ENCODE data around the gene POLR1E.
"Not testable (repeated sequence)": the region's sequence is repeated elsewhere in the genome, so short reads cannot be mapped to it uniquely, and the experiment has no call there.

POLR1E gene

DNA sequence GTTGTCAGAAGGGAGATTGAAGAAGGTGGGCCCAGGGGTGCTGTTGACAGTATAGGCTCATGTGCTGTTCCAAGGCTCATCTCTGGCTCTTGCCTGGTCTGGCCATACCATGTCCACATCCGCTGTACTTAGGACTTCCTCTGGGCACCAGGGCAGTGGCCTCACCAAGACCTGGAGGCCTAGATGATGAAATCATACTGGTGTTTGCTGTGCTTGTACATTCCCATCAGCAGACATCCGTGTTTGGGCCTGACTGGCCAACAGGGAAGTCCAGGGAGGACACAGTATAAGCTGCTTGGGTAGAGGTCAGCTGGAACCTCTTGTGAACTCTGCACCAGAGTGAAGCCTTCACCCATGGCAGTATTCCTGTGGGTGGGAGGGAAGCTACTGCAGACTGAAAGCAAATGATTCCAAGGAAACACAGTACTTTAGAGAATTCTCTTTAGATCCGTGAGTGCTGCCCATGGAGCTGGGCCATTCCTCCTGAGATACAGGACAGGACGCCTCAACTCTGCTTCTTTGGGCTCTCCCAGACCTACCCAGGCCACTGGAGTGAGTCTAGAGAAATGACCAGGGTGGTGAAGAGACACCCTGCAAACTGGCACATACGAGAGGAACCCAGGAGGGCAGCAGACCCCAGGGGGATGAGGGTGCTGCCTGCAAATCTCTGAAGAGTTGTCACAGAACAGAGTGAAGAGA, 22.5 kb downstream of the POLR1E start:
- H3K27ac Mint-ChIP-seq: peak overlapping the region; percentile 36
- no peaks in the 10 kb centered on the region for H3K9me3 Mint-ChIP-seq
- no peak for ATAC-seq
- no peak for DNase-seq (ENCODE audit: low spot score in 2 of 2)
- H3K36me3 Mint-ChIP-seq: peaks cover 56% of the 10 kb centered on the region
- no peak overlapping the region for H3K4me3 Mint-ChIP-seq
- H3K4me1 Mint-ChIP-seq: peaks cover 80% of the 10 kb centered on the region

DNA sequence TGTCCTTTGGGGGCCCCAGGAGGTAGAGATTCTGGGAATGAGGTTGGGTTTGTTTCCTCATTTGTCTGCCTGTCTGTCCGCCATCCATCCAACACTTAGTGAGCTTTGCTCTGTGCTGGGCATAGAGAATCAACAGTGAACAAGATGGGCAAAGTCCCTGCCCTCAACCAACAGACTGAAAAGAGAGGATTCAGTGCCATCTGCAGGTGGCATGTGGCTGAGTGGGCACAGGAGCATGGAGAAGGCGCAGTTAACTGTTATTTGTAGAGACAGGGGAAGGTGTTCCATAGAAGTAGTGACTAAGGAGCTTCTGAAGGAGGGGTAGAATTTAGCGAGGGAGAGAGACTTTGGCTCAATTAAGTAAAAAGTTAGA, 23.1 kb downstream of the POLR1E start:
- Mint-ChIP-seq H3K36me3 (peaks cover 50% of the 10 kb centered on the region), H3K4me1 (peaks cover 75% of the 10 kb centered on the region), H3K27ac (peak overlapping the region; percentile 36), H3K4me3 (no peak overlapping the region), H3K9me3 (no peaks in the 10 kb centered on the region)
- no peak for DNase-seq (ENCODE audit: low spot score in 2 of 2)
- no peak for ATAC-seq

DNA sequence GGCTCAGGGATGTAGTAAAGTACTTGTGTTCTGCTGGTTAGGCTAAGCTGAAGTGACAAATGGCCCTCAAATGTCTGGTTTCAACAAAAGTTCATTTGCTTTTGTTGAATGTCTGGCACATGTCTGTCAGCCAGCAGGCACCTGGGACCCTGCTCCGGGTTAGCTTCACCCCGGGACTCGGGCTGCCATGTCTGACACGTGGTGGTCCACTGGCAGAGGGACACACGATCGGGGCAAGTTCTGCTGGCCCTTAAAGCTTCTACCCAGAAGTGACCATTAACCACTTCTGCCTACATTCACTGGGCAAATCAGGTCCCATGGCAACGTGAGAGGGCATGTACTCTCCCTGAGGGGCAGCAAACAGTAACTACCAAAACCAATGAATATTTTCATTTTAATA, 23.8 kb downstream of the POLR1E start:
- Mint-ChIP-seq H3K27ac (peak overlapping the region; percentile 36), H3K36me3 (peaks cover 43% of the 10 kb centered on the region), H3K9me3 (no peaks in the 10 kb centered on the region), H3K4me1 (peaks cover 68% of the 10 kb centered on the region), H3K4me3 (no peak overlapping the region)
- DNase-seq (ENCODE audit: low spot score in 2 of 2): no peak
- ATAC-seq: no peak

DNA sequence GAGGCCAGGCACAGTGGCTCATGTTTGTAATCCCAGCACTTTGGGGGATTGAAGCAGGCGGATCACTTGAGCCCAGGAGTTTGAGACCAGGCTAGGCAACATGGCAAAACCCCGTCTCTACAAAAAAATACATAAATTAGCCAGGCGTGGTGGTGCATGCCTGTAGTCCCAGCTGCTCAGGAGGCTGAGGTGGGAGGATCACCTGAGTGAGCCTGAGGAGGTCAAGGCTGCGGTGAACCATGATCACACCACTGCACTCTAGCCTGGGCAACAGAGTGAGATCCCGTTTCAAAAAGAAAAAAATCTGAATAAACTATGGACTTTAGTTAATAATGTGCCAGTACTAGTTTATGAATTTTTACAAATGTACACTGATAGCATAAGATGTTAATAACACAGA, 24.3 kb downstream of the POLR1E start:
- not testable (repeated sequence) for H3K4me3 Mint-ChIP-seq; ATAC-seq; H3K27ac Mint-ChIP-seq; DNase-seq (ENCODE audit: low spot score in 2 of 2); H3K9me3 Mint-ChIP-seq
- Mint-ChIP-seq H3K36me3 (peaks cover 38% of the 10 kb centered on the region), H3K4me1 (peaks cover 67% of the 10 kb centered on the region)

DNA sequence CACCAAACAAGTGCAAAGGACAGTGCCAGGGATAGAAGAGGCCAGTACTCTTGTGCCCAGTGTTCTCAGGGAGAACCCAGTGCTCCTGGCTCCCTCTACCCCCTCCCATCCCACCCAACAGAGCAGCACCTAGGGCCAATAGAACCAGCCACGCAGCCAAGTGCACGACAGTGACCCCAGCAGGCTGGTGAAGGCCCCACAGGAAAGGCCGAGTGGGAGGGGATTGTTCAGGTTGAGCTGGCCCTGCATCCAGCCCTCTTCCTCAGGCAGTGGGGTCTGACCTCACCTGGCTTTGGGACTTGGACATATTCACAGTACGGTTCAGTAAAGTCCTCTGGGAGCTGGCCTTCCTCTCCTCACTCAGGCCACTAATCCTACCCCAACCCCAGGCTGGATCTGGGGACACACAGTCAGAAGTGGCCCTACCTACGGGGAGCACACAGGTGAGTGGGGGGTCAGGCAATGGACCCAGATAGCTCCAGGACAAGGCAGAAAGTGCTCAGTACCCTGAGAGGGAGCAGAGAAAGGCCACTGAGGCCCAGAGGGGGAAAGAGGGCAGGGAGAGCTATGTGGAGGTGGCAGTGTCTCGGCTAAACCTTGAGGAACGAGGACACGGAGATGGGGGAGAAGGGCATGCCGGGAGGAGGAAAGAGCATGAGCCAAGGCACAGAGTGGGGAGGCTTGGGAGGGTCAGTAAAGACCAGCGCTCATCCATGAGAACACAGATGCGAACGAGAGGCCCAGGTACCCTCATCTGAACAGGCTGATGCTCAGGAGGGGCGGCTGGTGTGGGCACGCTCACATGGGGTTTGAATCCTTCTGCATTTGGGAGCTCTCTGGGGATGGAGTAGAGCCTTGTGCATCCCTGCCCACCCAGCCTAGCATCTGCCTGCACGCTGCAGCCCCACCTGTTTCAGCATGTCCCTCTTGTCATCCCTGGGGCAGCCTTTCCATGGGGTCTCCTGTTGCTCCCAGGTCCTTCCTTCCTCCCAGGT, 25.6 kb downstream of the POLR1E start:
- DNase-seq (ENCODE audit: low spot score in 2 of 2) (no peak), ATAC-seq (no peak)
- Mint-ChIP-seq H3K9me3 (no peaks in the 10 kb centered on the region), H3K27ac (peak overlapping the region; percentile 74), H3K36me3 (peaks cover 27% of the 10 kb centered on the region), H3K4me3 (no peak overlapping the region), H3K4me1 (peaks cover 59% of the 10 kb centered on the region)

DNA sequence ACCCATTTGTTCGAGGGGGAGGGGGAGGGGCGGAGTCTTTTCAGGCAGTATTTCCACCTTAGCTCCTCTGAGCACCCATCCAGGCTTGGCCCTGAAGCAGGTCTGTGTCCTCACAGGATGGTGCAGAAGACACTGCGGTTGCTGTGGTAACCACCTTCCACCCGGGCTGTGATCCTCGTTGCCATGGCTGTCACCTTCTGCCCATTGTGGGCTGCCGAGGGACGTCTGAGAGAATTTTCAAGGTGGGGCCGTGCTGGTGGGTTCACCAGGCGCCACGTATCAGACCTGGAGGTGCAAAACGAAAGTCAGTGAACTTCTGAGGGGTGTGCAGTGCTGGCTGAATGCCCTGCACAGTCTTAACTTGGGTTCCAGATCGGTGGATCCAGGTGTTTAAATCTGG, 26.7 kb downstream of the POLR1E start:
- H3K27ac Mint-ChIP-seq: peak overlapping the region; percentile 74
- DNase-seq (ENCODE audit: low spot score in 2 of 2): no peak
- H3K36me3 Mint-ChIP-seq: peaks cover 20% of the 10 kb centered on the region
- peak overlapping the region; percentile 18 for H3K4me3 Mint-ChIP-seq
- peak; percentile 83 for ATAC-seq
- H3K4me1 Mint-ChIP-seq: peaks cover 49% of the 10 kb centered on the region
- no peaks in the 10 kb centered on the region for H3K9me3 Mint-ChIP-seq

DNA sequence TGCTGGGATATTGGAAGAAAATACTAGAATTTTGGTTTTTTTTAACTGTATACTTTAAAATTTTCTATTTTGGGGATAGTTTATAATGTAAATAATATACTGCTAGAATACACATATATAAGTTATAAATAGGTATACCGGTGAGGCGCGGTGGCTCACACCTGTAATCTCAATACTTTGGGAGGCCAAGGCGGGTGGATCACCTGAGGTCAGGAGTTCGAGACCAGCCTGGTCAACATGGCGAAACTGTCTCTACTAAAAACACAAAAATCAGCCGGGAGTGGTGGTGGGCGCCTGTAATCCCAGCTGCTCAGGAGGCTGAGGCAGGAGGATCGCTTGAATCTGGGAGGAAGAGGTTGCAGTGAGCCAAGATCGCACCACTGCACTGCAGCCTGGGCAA, 28.7 kb downstream of the POLR1E start:
- H3K36me3 Mint-ChIP-seq: peaks cover 14% of the 10 kb centered on the region
- not testable (repeated sequence) for ATAC-seq; DNase-seq (ENCODE audit: low spot score in 2 of 2); H3K9me3 Mint-ChIP-seq; H3K4me3 Mint-ChIP-seq
- H3K27ac Mint-ChIP-seq: peak overlapping the region; percentile 36
- H3K4me1 Mint-ChIP-seq: peaks cover 30% of the 10 kb centered on the region

DNA sequence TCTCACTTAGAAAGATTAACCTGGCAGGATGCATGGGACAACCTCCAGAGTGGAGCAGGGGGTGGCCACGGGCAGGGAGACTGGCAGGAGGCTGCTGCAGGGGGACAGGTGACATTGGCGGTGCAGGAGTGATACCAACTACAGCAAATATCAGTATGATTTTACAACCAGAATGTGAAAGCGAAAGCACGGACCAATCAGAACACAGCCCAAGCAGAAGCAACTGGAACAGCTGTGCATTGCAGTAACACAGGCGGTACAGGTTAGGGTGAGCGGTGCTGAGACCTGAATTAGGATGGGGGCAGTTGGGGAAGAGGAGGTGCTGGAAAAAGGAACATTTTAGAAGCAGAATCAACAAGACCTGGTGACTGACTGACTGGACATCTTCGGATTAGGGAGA, 29.3 kb downstream of the POLR1E start:
- no peak overlapping the region for H3K4me3 Mint-ChIP-seq
- no peaks in the 10 kb centered on the region for H3K9me3 Mint-ChIP-seq
- peaks cover 14% of the 10 kb centered on the region for H3K36me3 Mint-ChIP-seq
- ATAC-seq: peak; percentile 8
- no peak for DNase-seq (ENCODE audit: low spot score in 2 of 2)
- H3K27ac Mint-ChIP-seq: peak overlapping the region; percentile 36
- H3K4me1 Mint-ChIP-seq: peaks cover 30% of the 10 kb centered on the region

DNA sequence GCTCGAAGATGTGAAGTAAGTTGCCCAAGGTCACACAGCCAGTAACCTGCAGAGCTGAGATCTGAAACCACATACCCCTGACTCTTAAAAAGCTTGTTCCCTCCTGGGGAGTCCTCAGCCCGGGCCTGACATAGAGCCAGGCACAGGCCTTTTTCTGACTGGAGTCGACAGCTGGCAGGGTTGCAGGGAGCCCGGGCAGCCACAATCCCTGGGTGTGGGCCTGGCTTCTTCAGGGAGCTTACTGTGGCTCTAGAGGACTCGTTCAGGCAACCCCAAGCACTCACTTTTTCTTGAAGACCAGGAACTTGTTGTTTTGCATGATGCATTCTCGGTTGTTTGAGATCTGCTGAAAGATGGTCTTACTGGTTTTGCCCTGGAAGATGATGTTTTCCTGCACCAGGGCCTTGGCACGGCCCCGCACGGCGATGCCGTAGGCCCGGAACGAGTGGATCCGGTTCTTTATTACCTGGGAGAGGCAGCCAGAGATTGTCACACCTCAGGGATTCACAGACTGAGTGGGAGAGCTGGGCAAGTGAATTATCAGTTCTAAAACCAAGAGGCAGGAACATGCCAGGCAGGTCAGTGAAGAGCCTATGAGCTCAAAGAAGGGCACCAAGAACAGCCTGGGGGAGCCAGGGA, 30.0 kb downstream of the POLR1E start:
- Mint-ChIP-seq H3K27ac (peak overlapping the region; percentile 36), H3K4me3 (no peak overlapping the region), H3K36me3 (peaks cover 19% of the 10 kb centered on the region), H3K4me1 (peaks cover 30% of the 10 kb centered on the region), H3K9me3 (no peaks in the 10 kb centered on the region)
- no peak for DNase-seq (ENCODE audit: low spot score in 2 of 2)
- ATAC-seq: no peak

DNA sequence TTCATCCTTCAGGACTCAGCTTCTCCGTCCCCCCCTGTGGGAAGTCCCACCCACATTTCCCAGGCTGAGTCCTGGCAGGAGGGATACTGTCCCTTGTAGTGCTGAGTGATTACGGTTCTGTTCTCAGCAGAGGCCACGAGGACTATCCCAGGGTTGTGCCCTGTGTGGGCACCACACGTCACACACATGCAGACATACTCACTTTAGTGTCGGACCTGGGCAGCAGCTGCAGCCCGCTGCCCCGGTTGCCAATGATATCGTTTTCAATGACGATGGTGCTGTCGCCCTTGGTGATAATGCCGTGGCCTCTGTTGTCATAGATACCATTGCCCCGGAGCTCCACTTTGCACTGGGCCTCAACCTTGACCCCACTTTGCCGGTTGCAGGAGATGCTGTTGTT, 32.2 kb downstream of the POLR1E start:
- H3K36me3 Mint-ChIP-seq: peaks cover 14% of the 10 kb centered on the region
- peaks cover 10% of the 10 kb centered on the region for H3K4me1 Mint-ChIP-seq
- DNase-seq (ENCODE audit: low spot score in 2 of 2) (no peak), ATAC-seq (no peak)
- no peak overlapping the region for H3K27ac Mint-ChIP-seq
- no peak overlapping the region for H3K4me3 Mint-ChIP-seq
- H3K9me3 Mint-ChIP-seq: no peaks in the 10 kb centered on the region

DNA sequence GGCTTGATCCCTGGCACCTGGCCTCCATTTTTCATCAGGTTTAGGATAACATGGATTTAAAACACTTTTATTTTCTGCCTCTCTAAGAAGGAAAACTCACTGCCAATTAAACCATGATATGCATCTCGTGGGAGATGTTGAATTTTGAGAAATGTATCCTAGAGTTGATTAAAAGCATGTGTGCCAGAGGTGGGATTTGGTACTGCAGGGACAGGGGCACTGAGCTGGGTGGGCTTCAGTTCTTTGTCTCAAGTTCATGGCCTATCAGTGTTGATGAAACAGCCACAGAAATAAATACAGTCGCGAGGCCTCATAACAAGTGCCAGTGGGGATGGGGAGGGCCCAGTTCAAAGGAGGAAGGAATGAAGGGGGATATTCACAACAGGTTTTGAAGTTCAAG, 34.9 kb downstream of the POLR1E start:
- DNase-seq (ENCODE audit: low spot score in 2 of 2): no peak
- H3K9me3 Mint-ChIP-seq: no peaks in the 10 kb centered on the region
- peak overlapping the region; percentile 19 for H3K27ac Mint-ChIP-seq
- H3K4me3 Mint-ChIP-seq: no peak overlapping the region
- peaks cover 20% of the 10 kb centered on the region for H3K36me3 Mint-ChIP-seq
- H3K4me1 Mint-ChIP-seq: no peaks in the 10 kb centered on the region
- ATAC-seq: no peak

DNA sequence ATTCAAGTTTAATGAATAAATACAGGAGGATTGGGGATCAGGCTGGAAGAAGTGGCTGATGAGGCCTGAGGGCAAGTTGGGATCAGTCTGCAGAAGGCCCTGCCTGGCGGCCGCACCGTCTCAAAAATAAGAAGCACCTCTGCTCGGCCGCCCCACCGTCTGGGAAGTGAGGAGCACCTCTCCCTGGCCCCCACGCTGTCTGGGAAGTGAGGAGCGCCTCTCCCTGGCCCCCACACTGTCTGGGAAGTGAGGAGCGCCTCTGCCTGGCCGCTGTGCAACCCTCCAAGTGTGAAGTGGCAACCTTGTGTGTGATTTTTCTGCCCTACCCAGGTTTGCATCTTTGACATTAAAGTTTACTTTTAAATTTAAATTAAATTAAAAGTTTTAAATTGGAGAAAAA, 35.4 kb downstream of the POLR1E start:
- Mint-ChIP-seq H3K4me3 (no peak overlapping the region), H3K9me3 (no peaks in the 10 kb centered on the region), H3K36me3 (peaks cover 20% of the 10 kb centered on the region), H3K27ac (peak overlapping the region; percentile 19), H3K4me1 (no peaks in the 10 kb centered on the region)
- ATAC-seq: no peak
- DNase-seq (ENCODE audit: low spot score in 2 of 2): no peak

DNA sequence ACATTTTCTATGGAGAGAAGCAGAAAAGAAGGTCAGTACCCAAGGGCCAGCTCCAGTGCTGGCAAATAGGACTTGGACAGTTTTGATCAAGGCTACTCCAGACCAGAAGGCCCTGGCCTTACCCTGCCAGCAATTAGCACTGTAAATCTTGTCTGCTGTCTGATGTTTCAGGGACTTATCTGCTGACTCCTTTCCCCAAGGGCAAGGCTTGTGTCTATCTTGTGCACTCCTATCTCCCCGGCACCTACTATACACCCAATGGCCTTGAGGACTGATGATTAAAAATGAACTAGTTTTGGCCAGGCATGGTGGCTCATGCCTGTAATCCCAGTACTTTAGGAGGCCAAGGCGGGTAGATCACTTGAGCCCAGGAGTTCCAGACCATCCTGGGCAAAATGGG, 37.2 kb downstream of the POLR1E start:
- no peak for ATAC-seq
- H3K9me3 Mint-ChIP-seq: no peaks in the 10 kb centered on the region
- no peak overlapping the region for H3K27ac Mint-ChIP-seq
- H3K4me1 Mint-ChIP-seq: peaks cover under 1% of the 10 kb centered on the region
- DNase-seq (ENCODE audit: low spot score in 2 of 2): no peak
- H3K4me3 Mint-ChIP-seq: no peak overlapping the region
- peaks cover 20% of the 10 kb centered on the region for H3K36me3 Mint-ChIP-seq

DNA sequence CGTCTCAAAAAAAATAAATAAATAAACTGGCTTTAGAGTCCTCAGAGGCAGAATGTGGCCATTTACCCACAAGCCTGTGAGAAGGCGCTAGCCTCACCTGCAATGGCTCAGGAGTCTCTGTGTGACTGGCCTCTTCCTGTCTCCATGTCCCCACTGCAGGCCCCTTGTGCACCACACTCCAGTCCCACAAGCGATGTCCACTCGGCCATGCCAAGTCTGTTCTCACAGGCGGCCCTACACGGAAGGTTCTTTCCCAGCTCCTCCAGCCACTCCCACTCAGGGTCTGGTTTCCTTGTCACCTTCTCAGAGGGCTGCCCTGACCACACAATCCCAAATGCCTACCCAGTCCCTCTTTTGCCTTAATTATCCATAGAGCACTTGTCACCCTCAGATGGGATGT, 38.2 kb downstream of the POLR1E start:
- Mint-ChIP-seq H3K9me3 (no peaks in the 10 kb centered on the region), H3K27ac (peak overlapping the region; percentile 29), H3K4me3 (no peak overlapping the region), H3K4me1 (peaks cover 10% of the 10 kb centered on the region), H3K36me3 (peaks cover 18% of the 10 kb centered on the region)
- no peak for ATAC-seq
- DNase-seq (ENCODE audit: low spot score in 2 of 2): no peak

DNA sequence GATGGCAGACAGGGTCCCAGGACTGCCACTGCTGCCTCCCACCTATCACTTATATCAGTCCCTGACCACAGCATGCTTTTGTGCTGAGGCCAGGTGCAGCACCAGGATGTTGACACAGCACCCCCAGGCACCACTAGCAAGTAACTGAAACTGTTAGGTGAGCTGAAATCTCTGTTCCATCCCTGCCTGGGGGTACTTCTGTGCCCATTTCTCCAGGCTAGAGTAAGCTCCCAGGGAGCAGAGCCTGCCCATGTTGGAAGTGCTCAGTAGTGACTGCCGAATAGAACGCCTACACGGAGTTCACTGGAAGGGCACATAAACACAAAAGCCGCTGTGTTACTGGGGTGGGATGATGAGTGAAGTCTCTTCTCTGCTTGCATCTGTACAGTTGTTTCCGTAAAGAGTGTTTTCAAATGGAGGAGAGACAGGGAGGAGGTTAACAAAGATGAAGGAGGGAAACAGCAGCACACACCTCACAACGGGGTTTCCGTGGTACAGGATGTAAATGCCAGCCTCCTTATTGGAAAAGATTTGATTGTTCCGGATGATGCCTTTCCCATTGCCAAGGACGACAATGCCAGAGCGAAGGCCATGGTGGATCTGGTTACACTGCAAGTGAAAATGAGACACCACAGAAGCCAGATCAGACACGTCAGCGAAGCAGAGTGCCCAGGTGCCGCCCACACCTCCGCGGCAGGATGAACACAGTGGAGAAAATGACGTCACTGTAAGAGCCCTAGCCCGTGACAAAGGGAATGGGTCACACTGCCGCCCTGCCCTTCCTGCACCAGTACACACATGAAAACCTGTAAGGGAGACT, 43.1 kb downstream of the POLR1E start:
- Mint-ChIP-seq H3K27ac (peak overlapping the region; percentile 80), H3K36me3 (peaks cover 13% of the 10 kb centered on the region), H3K4me1 (peaks cover 16% of the 10 kb centered on the region), H3K4me3 (peak overlapping the region; percentile 65), H3K9me3 (no peaks in the 10 kb centered on the region)
- peak; percentile 25 to 86 for DNase-seq (ENCODE audit: low spot score in 2 of 2)
- ATAC-seq: peak; percentile 90
